ENCODE results near the gene CD2AP. TPM values are rescaled to one million over a fixed set of nuclear protein-coding genes. Genes with fewer than 3 reads are reported as not detected.

Gene CD2AP
- total RNA-seq, 2 experiments from 2014 or later, result 35.0 to 35.7 TPM

GRCh38 chr6:47509937-47510336, 32.3 kb downstream of the CD2AP start:
- no peaks in the 10 kb centered on the region for H3K27me3 Mint-ChIP-seq
- H3K9me3 Mint-ChIP-seq, result peaks cover 19% of the 10 kb centered on the region
- no peak overlapping the region for H3K4me3 Mint-ChIP-seq
- H3K4me1 Mint-ChIP-seq, result peaks cover 29% of the 10 kb centered on the region
- H3K27ac Mint-ChIP-seq, result no peak overlapping the region
- DNase-seq, result no peak
- peaks cover 65% of the 10 kb centered on the region for H3K36me3 Mint-ChIP-seq

GRCh38 chr6:47512872-47513271, 35.3 kb downstream of the CD2AP start:
- no peaks in the 10 kb centered on the region for H3K27me3 Mint-ChIP-seq
- H3K36me3 Mint-ChIP-seq, result peaks cover 66% of the 10 kb centered on the region

GRCh38 chr6:47519279-47519678, 41.7 kb downstream of the CD2AP start:
- no peaks in the 10 kb centered on the region for H3K9me3 Mint-ChIP-seq

More at GRCh38 chr6:47512872-47513271, 35.3 kb downstream of the CD2AP start:
- H3K27ac Mint-ChIP-seq, result no peak overlapping the region
- H3K4me3 Mint-ChIP-seq, result no peak overlapping the region
- no peak for DNase-seq
- H3K4me1 Mint-ChIP-seq, result peaks cover 35% of the 10 kb centered on the region
- peaks cover 15% of the 10 kb centered on the region for H3K9me3 Mint-ChIP-seq

GRCh38 chr6:47520282-47520681, 42.7 kb downstream of the CD2AP start:
- no peaks in the 10 kb centered on the region for H3K27me3 Mint-ChIP-seq
- DNase-seq, result no peak
- no peak overlapping the region for H3K4me3 Mint-ChIP-seq
- H3K36me3 Mint-ChIP-seq, result peaks cover 16% of the 10 kb centered on the region
- no peaks in the 10 kb centered on the region for H3K9me3 Mint-ChIP-seq
- no peak overlapping the region for H3K27ac Mint-ChIP-seq
- H3K4me1 Mint-ChIP-seq, result peaks cover 52% of the 10 kb centered on the region

More at GRCh38 chr6:47519279-47519678, 41.7 kb downstream of the CD2AP start:
- no peak overlapping the region for H3K4me3 Mint-ChIP-seq
- no peak overlapping the region for H3K27ac Mint-ChIP-seq
- H3K27me3 Mint-ChIP-seq, result no peaks in the 10 kb centered on the region
- no peak for DNase-seq
- H3K4me1 Mint-ChIP-seq, result peaks cover 52% of the 10 kb centered on the region
- H3K36me3 Mint-ChIP-seq, result peaks cover 19% of the 10 kb centered on the region

GRCh38 chr6:47521961-47522360, 44.4 kb downstream of the CD2AP start:
- no peaks in the 10 kb centered on the region for H3K27me3 Mint-ChIP-seq
- H3K4me1 Mint-ChIP-seq, result peaks cover 48% of the 10 kb centered on the region
- DNase-seq, result no peak
- no peaks in the 10 kb centered on the region for H3K9me3 Mint-ChIP-seq
- H3K4me3 Mint-ChIP-seq, result no peak overlapping the region
- no peak overlapping the region for H3K27ac Mint-ChIP-seq
- H3K36me3 Mint-ChIP-seq, result peaks cover 14% of the 10 kb centered on the region

- Mint-ChIP-seq H3K4me1 (peaks cover 31% of the 10 kb centered on the region), H3K27ac (no peak overlapping the region), H3K36me3 (peaks cover 32% of the 10 kb centered on the region), H3K9me3 (no peaks in the 10 kb centered on the region), H3K4me3 (no peak overlapping the region), H3K27me3 (no peaks in the 10 kb centered on the region)
- DNase-seq, result no peak
These were observed 46.7 kb downstream of the CD2AP start for GRCh38 chr6:47524136-47524845.

GRCh38 chr6:47525330-47526057, 47.9 kb downstream of the CD2AP start:
- H3K27me3 Mint-ChIP-seq, result no peaks in the 10 kb centered on the region
- peaks cover 39% of the 10 kb centered on the region for H3K36me3 Mint-ChIP-seq
- no peak overlapping the region for H3K27ac Mint-ChIP-seq
- no peak for DNase-seq
- peaks cover 19% of the 10 kb centered on the region for H3K4me1 Mint-ChIP-seq
- peaks cover 3% of the 10 kb centered on the region for H3K9me3 Mint-ChIP-seq
- no peak overlapping the region for H3K4me3 Mint-ChIP-seq

GRCh38 chr6:47527274-47527673, 49.7 kb downstream of the CD2AP start:
- Mint-ChIP-seq H3K27ac (no peak overlapping the region), H3K27me3 (no peaks in the 10 kb centered on the region), H3K36me3 (peaks cover 37% of the 10 kb centered on the region), H3K4me1 (peaks cover 11% of the 10 kb centered on the region), H3K4me3 (no peak overlapping the region), H3K9me3 (peaks cover 3% of the 10 kb centered on the region)
- no peak for DNase-seq

GRCh38 chr6:47529734-47530133, 52.1 kb downstream of the CD2AP start:
- Mint-ChIP-seq H3K9me3 (peaks cover 3% of the 10 kb centered on the region), H3K4me3 (no peak overlapping the region), H3K4me1 (peaks cover 9% of the 10 kb centered on the region), H3K36me3 (peaks cover 49% of the 10 kb centered on the region), H3K27me3 (no peaks in the 10 kb centered on the region), H3K27ac (no peak overlapping the region)
- no peak for DNase-seq

- H3K36me3 Mint-ChIP-seq, result peaks cover 39% of the 10 kb centered on the region
- no peak overlapping the region for H3K4me3 Mint-ChIP-seq
- H3K4me1 Mint-ChIP-seq, result peaks cover 8% of the 10 kb centered on the region
- DNase-seq, result no peak
- peaks cover 3% of the 10 kb centered on the region for H3K9me3 Mint-ChIP-seq
- H3K27ac Mint-ChIP-seq, result no peak overlapping the region
- H3K27me3 Mint-ChIP-seq, result no peaks in the 10 kb centered on the region
These were observed 55.5 kb downstream of the CD2AP start for GRCh38 chr6:47532981-47533585.

GRCh38 chr6:47534063-47534462, 56.5 kb downstream of the CD2AP start:
- no peak for DNase-seq
- Mint-ChIP-seq H3K27ac (no peak overlapping the region), H3K36me3 (peaks cover 33% of the 10 kb centered on the region), H3K4me3 (no peak overlapping the region), H3K27me3 (no peaks in the 10 kb centered on the region), H3K4me1 (peaks cover 8% of the 10 kb centered on the region), H3K9me3 (peaks cover 3% of the 10 kb centered on the region)

GRCh38 chr6:47535316-47536225, 58.0 kb downstream of the CD2AP start:
- no peak overlapping the region for H3K4me3 Mint-ChIP-seq

GRCh38 chr6:47536816-47537401, 59.3 kb downstream of the CD2AP start:
- H3K9me3 Mint-ChIP-seq, result no peaks in the 10 kb centered on the region
- H3K36me3 Mint-ChIP-seq, result peaks cover 36% of the 10 kb centered on the region
- H3K27me3 Mint-ChIP-seq, result no peaks in the 10 kb centered on the region
- H3K27ac Mint-ChIP-seq, result no peak overlapping the region
- peaks cover 8% of the 10 kb centered on the region for H3K4me1 Mint-ChIP-seq
- H3K4me3 Mint-ChIP-seq, result no peak overlapping the region
- DNase-seq, result no peak

More at GRCh38 chr6:47535316-47536225, 58.0 kb downstream of the CD2AP start:
- peaks cover 8% of the 10 kb centered on the region for H3K4me1 Mint-ChIP-seq
- no peaks in the 10 kb centered on the region for H3K9me3 Mint-ChIP-seq
- no peaks in the 10 kb centered on the region for H3K27me3 Mint-ChIP-seq
- peak overlapping the region; percentile 65 for H3K27ac Mint-ChIP-seq
- H3K36me3 Mint-ChIP-seq, result peaks cover 30% of the 10 kb centered on the region
- DNase-seq, result no peak

- peaks cover 17% of the 10 kb centered on the region for H3K4me1 Mint-ChIP-seq
- H3K36me3 Mint-ChIP-seq, result peaks cover 66% of the 10 kb centered on the region
These were observed 67.6 kb downstream of the CD2AP start for GRCh38 chr6:47545223-47545622.

More at GRCh38 chr6:47545223-47545622, 67.6 kb downstream of the CD2AP start:
- no peak overlapping the region for H3K27ac Mint-ChIP-seq
- H3K27me3 Mint-ChIP-seq, result no peaks in the 10 kb centered on the region
- no peak overlapping the region for H3K4me3 Mint-ChIP-seq
- no peak for DNase-seq
- H3K9me3 Mint-ChIP-seq, result peaks cover 11% of the 10 kb centered on the region

All from activated naive CD8-positive, alpha-beta T cell treated with anti-CD3 and anti-CD28 coated beads for 36 hours (primary cell).